GM12878 (cell line): ENCODE data around the gene ZNF526. TPM values are rescaled to one million over a fixed set of nuclear protein-coding genes. Genes with fewer than 3 reads are reported as not detected.
A peak's percentile ranks its signal among the peaks of the same experiment; 100 is the strongest.

Experiments
- BCLAF1 ChIP-seq: fragments of 450-650 bp; IDR thresholded peaks from 2 replicates; pipeline ENCODE4 v1.6.1; 2017; ENCODE audit warnings: antibody characterized with exemption, mild to moderate bottlenecking, moderate library complexity
- CEBPB ChIP-seq, 2 experiments: fragments of 150-350 bp in 1 of 2; IDR thresholded peaks; 2 replicates each; pipeline ENCODE4 v1.6.1; 2012 to 2014; ENCODE audit warnings: low read depth in 2 of 2, low read length in 2 of 2, borderline replicate concordance in 1 of 2, inconsistent platforms in 1 of 2
- DPF2 ChIP-seq: fragments of 450-650 bp; IDR thresholded peaks from 2 replicates; pipeline ENCODE4 v1.6.1; 2017; ENCODE audit warnings: mild to moderate bottlenecking
- FOXM1 ChIP-seq: IDR thresholded peaks from 2 replicates; pipeline ENCODE4 v1.6.1; 2012; ENCODE audit warnings: low read depth, mild to moderate bottlenecking, inconsistent platforms, low read length, moderate library complexity
- HDAC2 ChIP-seq: fragments of 200-600 bp; sonication (generic); IDR thresholded peaks from 2 replicates; pipeline ENCODE4 v1.6.1; 2017
- NR2F1 ChIP-seq: fragments of 450-650 bp; conservative IDR thresholded peaks from 2 replicates; pipeline ENCODE4 v1.6.1; 2017; ENCODE audit warnings: mild to moderate bottlenecking
- POU2F2 ChIP-seq: IDR thresholded peaks from 3 replicates; pipeline ENCODE4 v1.6.1; 2011; ENCODE audit warnings: low read depth, mild to moderate bottlenecking, low read length, borderline replicate concordance
- RAD21 ChIP-seq: IDR thresholded peaks from 2 replicates; pipeline ENCODE4 v1.6.1; 2011; ENCODE audit warnings: mild to moderate bottlenecking, low read depth, low read length, moderate library complexity; ENCODE audit not compliant: insufficient read depth
- RFX5 ChIP-seq: IDR thresholded peaks from 2 replicates; pipeline ENCODE4 v1.6.1; 2011; ENCODE audit warnings: low read depth, low read length, improper control_type of control experiment
- RUNX3 ChIP-seq: IDR thresholded peaks from 2 replicates; pipeline ENCODE4 v1.6.1; 2012; ENCODE audit warnings: low read length, inconsistent platforms
- SPI1 ChIP-seq: IDR thresholded peaks from 2 replicates; pipeline ENCODE4 v1.6.1; 2011; ENCODE audit warnings: low read depth, mild to moderate bottlenecking, low read length, moderate library complexity, borderline replicate concordance; ENCODE audit not compliant: insufficient read depth
- SREBF2 ChIP-seq: IDR thresholded peaks from 2 replicates; pipeline ENCODE4 v1.6.1; 2012; ENCODE audit warnings: mild to moderate bottlenecking, low read length
- TARDBP ChIP-seq: IDR thresholded peaks from 2 replicates; pipeline ENCODE4 v1.6.1; 2016; ENCODE audit warnings: borderline replicate concordance
- YBX1 ChIP-seq: fragments of 450-650 bp; IDR thresholded peaks from 2 replicates; pipeline ENCODE4 v1.6.1; 2016; ENCODE audit warnings: antibody characterized with exemption
- ZNF24 ChIP-seq: fragments of 450-650 bp; IDR thresholded peaks from 2 replicates; pipeline ENCODE4 v1.6.1; 2017; ENCODE audit warnings: antibody characterized with exemption, mild to moderate bottlenecking
- ZNF622 ChIP-seq: fragments of 450-650 bp; IDR thresholded peaks from 2 replicates; pipeline ENCODE4 v1.6.1; 2017; ENCODE audit warnings: mild to moderate bottlenecking, inconsistent platforms
- polyA plus RNA-seq, 11 experiments: library from polyadenylated mRNA; depleted of rRNA in 4 of 11; unstranded in 6 of 11; stranded (reverse) in 5 of 11; fragments of >200 nt; fragmentation: Nextera tagmentation in 4 of 11; fragmentation: Illumina TruSeq in 1 of 11; extraction: Ambion mirVana in 4 of 11; extraction: Trizol in 1 of 11; gene quantifications; 1 replicate in 1 of 11; 2 replicates in 10 of 11; pipeline versions ENCODE4 v1.2.1 to v1.2.3, GENCODE V29; 2011 to 2016; ENCODE audit warnings: inconsistent platforms in 2 of 11, missing spikeins in 2 of 11, low read depth in 1 of 11
- total RNA-seq, 4 experiments: library from RNA; depleted of rRNA in 3 of 4; stranded (reverse); fragments of >200 nt in 3 of 4; fragmentation: Illumina TruSeq in 1 of 4; extraction: Trizol in 1 of 4; gene quantifications; 2 replicates each; pipeline versions ENCODE4 v1.2.1 to v1.2.3, GENCODE V29; 2013 to 2021
- TF ChIP-seq, protein P1 (sequence below): fragments of 450-650 bp; IDR thresholded peaks from 2 replicates; pipeline ENCODE4 v1.6.1; 2018; ENCODE audit warnings: mild to moderate bottlenecking, low read depth, moderate library complexity; ENCODE audit not compliant: partially characterized antibody
- TF ChIP-seq, protein P2 (sequence below): IDR thresholded peaks from 2 replicates; pipeline ENCODE4 v1.6.1; 2011; ENCODE audit warnings: low read depth, low read length, improper control_type of control experiment, borderline replicate concordance
- TF ChIP-seq, protein P3 (sequence below): IDR thresholded peaks from 2 replicates; pipeline ENCODE4 v1.6.1; 2011; ENCODE audit warnings: borderline replicate concordance, low read depth, mild to moderate bottlenecking, moderate library complexity, low read length; ENCODE audit not compliant: insufficient read depth, poor library complexity, severe bottlenecking
- TF ChIP-seq, protein P4 (sequence below): fragments of 450-650 bp; IDR thresholded peaks from 2 replicates; pipeline ENCODE4 v1.6.1; 2017; ENCODE audit warnings: low read depth, mild to moderate bottlenecking, moderate library complexity

The ZNF526 gene
- total and polyA plus RNA-seq, 10 of the 15 experiments (the other 5 are each of a cell fraction or from before 2014, with no cell fraction given), result 1.8 to 18.3 (median 5.5) TPM

DNA sequence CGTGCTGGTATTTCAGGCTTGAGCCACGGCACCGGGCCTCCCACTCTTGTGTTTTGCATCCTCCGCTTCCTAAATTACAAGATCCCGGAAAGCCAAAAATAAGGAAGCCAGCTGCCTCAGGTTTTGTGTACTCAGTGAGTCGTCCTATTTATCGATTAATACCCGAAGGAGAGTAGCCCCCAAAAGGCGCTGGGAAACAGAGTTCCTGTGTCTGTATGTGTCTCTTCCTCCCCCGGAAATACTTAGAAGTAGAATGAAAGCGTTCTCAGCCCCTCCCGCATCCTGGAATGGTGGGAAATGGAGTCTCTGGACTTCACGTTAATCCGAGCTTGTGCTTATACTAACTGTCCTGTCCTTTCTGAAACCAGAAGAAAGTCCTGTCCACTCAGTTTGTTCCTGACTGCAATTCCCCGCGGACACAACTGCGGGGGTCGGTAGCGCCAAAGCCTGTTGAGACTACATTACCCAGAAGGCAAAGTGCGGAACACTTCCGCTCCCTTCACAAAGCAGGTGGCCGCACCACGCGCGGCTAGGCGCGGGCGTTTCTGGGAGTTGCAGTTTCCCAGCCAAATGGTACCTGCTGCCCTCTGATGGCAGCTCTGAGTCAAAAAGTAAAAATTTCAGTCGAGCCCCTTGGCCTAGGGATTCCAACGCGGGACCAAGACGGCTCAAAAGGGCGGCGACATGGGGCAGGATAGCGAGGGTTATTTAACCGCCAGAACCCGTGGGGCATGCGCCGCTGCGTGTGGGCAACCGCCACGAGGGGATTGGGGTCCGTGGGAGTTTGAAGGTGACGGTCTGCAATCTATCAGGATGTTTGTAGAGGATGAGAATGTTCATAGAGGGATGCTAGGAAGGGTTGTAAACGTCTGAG is 24.5 kb downstream of the ZNF526 start (continued):
- TF ChIP-seq POU2F2 (peak; percentile 43; the same call in 1 of the 3 replicates), NR2F1 (0 out of 2 replicates have a peak, but pooled peaks have one; percentile 21), RFX5 (no peak), ZNF622 (no peak), HDAC2 (no peak), DPF2 (no peak), RUNX3 (peak; percentile 56), TARDBP (peak; percentile 95), ZNF24 (no peak), RAD21 (peak; percentile 40; the same call in 1 of the 2 replicates), FOXM1 (no peak; the same call in 1 of the 2 replicates), YBX1 (no peak), CEBPB (IDR thresholded peaks at IDR 0.05; ENCODE audit: borderline replicate concordance in 1 of 2, low read depth in 2 of 2, low read length in 2 of 2) (no peak), BCLAF1 (no peak), SPI1 (peak; percentile 70; the same call in 1 of the 2 replicates), SREBF2 (no peak)
- TF ChIP-seq, protein P1, sequence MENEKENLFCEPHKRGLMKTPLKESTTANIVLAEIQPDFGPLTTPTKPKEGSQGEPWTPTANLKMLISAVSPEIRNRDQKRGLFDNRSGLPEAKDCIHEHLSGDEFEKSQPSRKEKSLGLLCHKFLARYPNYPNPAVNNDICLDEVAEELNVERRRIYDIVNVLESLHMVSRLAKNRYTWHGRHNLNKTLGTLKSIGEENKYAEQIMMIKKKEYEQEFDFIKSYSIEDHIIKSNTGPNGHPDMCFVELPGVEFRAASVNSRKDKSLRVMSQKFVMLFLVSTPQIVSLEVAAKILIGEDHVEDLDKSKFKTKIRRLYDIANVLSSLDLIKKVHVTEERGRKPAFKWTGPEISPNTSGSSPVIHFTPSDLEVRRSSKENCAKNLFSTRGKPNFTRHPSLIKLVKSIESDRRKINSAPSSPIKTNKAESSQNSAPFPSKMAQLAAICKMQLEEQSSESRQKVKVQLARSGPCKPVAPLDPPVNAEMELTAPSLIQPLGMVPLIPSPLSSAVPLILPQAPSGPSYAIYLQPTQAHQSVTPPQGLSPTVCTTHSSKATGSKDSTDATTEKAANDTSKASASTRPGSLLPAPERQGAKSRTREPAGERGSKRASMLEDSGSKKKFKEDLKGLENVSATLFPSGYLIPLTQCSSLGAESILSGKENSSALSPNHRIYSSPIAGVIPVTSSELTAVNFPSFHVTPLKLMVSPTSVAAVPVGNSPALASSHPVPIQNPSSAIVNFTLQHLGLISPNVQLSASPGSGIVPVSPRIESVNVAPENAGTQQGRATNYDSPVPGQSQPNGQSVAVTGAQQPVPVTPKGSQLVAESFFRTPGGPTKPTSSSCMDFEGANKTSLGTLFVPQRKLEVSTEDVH, result peak; percentile 88
- TF ChIP-seq, protein P2, sequence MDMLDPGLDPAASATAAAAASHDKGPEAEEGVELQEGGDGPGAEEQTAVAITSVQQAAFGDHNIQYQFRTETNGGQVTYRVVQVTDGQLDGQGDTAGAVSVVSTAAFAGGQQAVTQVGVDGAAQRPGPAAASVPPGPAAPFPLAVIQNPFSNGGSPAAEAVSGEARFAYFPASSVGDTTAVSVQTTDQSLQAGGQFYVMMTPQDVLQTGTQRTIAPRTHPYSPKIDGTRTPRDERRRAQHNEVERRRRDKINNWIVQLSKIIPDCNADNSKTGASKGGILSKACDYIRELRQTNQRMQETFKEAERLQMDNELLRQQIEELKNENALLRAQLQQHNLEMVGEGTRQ, result peak; percentile 81
- TF ChIP-seq, protein P3, sequence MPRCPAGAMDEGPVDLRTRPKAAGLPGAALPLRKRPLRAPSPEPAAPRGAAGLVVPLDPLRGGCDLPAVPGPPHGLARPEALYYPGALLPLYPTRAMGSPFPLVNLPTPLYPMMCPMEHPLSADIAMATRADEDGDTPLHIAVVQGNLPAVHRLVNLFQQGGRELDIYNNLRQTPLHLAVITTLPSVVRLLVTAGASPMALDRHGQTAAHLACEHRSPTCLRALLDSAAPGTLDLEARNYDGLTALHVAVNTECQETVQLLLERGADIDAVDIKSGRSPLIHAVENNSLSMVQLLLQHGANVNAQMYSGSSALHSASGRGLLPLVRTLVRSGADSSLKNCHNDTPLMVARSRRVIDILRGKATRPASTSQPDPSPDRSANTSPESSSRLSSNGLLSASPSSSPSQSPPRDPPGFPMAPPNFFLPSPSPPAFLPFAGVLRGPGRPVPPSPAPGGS, result no peak
- TF ChIP-seq, protein P4, sequence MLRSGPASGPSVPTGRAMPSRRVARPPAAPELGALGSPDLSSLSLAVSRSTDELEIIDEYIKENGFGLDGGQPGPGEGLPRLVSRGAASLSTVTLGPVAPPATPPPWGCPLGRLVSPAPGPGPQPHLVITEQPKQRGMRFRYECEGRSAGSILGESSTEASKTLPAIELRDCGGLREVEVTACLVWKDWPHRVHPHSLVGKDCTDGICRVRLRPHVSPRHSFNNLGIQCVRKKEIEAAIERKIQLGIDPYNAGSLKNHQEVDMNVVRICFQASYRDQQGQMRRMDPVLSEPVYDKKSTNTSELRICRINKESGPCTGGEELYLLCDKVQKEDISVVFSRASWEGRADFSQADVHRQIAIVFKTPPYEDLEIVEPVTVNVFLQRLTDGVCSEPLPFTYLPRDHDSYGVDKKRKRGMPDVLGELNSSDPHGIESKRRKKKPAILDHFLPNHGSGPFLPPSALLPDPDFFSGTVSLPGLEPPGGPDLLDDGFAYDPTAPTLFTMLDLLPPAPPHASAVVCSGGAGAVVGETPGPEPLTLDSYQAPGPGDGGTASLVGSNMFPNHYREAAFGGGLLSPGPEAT, result peak; percentile 65
